Activated T-cell treated with anti-CD3 and anti-CD28 coated beads, Interleukin-2, amount 50 U/mL, for 48 hours (primary cell): ENCODE results near the gene SPTAN1.
"Not testable (repeated sequence)": the region's sequence is repeated elsewhere in the genome, so short reads cannot be mapped to it uniquely, and the experiment has no call there.

ENCODE experiments used
- DNase-seq, 2 experiments: peaks; one replicate each; pipeline ENCODE4 v3.0.0-alpha.2; 2020

Gene SPTAN1

DNA sequence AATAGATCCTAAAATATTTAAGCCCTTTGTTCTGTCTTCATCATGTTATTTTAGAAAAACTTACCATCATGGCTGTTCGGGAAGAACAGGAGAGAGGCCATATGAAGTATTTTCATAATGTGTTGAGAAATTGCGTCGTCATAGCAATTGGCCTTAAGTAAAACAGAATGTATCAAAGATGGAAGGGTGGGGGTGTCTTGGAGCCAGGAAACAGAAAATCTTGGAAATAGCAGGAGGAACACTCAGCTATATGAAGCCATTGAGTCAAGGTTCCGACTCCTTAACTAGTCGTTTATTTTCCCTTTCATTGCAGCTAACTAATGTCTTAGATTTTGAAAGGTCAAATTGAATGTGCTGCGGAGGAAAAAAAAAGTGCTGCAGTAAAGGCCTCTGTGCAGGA lies 1.3 kb downstream of the SPTAN1 start:
- no peak for DNase-seq

GRCh38 chr9:128554155-128554862 lies 1.9 kb downstream of the SPTAN1 start:
- DNase-seq, result peak; percentile 51 to 53

DNA sequence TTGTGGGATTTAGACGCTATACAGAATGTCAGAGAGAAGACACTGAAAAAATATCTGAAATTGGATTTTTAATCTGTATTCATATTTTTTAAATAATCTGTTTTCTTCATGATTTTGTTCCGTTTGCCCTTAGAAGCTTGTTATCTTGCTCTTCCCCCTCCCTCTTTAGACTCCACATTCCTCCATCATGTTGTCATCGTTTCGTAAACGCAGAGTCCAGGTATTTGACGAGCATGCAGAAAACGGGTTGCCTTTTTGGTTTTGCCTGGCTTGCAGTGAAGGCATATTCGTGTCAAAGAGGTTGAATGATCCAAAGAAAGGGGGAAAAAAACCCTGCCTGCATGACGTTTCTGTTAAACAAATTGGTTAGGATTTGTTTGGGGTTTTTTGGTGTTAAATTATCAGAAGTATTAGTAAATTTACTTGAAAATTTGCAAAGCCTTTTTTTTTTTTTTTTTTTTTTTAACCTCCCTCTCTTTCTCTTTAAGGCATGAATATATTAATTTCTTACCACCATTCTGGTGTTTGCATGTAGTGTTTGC lies 2.9 kb downstream of the SPTAN1 start:
- no peak for DNase-seq

- DNase-seq, result no peak
Measured at GRCh38 chr9:128556276-128556675, 3.9 kb downstream of the SPTAN1 start.

DNA sequence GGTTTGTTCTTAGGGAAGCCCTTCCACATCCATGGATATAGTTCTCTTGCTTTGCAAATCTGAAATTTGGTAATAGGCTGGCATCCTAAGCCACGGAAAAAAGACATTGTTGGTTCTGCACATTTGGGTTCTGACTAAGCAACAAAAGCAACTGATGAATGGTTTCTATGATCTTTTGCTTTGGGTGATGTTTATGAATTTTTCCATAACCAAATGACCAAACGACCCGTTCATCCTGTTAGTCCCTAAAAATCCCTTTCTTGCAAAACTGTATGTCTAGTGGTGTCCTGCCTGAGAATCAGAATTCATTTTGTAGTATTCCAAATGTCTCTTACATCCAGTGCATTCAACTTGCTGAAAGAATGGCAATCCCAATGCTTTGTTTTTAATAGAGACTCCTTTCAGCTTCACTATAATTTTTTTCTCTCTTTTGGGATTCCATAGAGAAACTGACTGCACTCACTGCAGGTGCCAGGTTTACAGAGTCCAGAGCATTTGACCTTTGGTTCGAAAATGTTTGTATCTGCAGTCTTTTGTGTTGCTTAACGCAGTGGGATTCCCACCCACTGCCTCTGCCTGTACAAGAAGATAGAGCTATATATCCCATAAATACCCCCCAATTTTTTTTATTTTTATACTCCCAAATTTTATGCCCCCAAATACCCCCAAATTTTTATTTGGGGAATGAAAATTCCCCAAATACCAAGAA lies 4.7 kb downstream of the SPTAN1 start:
- DNase-seq, result no peak

DNA sequence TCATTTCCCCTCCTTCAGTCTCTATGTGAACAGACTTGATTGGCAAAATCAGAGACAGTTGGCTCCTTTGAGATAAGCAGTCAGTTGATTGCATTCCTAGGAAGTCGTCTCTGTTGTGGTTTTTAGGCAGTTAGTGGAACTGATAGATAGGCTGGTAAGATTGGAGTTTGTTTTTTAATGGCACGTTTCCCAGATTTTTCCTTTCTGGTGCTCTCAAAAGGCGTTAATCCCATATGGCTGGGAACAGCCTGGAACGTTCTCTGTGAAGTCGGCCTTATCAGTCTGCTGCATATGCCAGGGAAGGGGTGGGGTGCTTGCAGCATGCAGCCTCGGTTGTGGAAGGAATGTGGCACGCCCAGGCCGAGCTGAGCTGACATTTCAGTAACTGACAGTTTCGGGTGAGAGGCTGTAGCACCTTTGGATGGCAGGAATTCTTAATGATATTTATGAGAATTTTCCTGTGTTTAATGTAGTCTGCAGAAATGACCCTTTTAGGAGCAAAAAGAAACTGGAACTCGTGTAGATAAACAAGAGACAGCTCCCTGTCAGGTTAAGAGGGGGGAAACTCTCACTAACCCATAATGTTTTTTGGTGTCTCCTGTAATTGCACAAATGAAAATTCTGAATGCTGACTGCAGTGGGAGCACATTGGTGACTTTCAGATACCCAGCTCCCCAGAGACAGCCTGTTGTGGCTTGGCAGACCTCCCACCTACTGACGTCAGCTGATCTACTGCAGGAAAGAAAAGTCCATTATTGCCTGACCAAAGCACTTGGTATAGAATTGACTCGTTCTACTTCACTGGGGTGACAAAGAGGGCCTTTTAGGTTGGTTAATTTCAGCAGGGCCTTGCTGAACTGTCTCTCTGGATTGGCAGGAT lies 6.3 kb downstream of the SPTAN1 start:
- DNase-seq, result peak; percentile 73 to 74

- no peak for DNase-seq
Measured at GRCh38 chr9:128565578-128565977, 13.2 kb downstream of the SPTAN1 start.

- DNase-seq, result no peak
Measured at GRCh38 chr9:128568470-128569078, 16.2 kb downstream of the SPTAN1 start.

- DNase-seq, result no peak
Measured at GRCh38 chr9:128575469-128575868, 23.1 kb downstream of the SPTAN1 start.

GRCh38 chr9:128575916-128576315 lies 23.5 kb downstream of the SPTAN1 start:
- no peak for DNase-seq

GRCh38 chr9:128577206-128577605 lies 24.8 kb downstream of the SPTAN1 start:
- DNase-seq, result no peak

GRCh38 chr9:128579194-128579593 lies 26.8 kb downstream of the SPTAN1 start:
- no peak for DNase-seq

DNA sequence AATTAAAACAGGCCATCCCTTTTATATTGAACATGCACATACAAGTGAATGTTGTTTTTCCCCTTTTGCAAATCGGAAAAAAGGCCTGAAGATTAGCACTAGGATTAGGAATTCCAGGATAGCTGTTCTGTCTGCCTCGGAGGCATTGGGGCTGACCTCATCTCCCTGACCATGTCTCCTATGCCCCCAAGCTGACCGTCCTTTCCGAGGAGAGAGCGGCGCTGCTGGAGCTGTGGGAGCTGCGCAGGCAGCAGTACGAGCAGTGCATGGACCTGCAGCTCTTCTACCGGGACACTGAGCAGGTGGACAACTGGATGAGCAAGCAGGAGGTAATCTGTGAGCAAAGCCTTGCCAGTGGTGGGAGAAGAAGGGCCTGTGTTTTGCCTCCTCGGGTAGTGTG lies 28.3 kb downstream of the SPTAN1 start:
- no peak for DNase-seq

GRCh38 chr9:128585155-128585554 lies 32.8 kb downstream of the SPTAN1 start:
- DNase-seq, result not testable (repeated sequence)

- DNase-seq, result not testable (repeated sequence)
Measured at GRCh38 chr9:128586934-128587333, 34.5 kb downstream of the SPTAN1 start.

GRCh38 chr9:128587453-128587852 lies 35.1 kb downstream of the SPTAN1 start:
- DNase-seq, result peak; percentile 48 to 67

- DNase-seq, result no peak
Measured at GRCh38 chr9:128588581-128589233, 36.3 kb downstream of the SPTAN1 start.

DNA sequence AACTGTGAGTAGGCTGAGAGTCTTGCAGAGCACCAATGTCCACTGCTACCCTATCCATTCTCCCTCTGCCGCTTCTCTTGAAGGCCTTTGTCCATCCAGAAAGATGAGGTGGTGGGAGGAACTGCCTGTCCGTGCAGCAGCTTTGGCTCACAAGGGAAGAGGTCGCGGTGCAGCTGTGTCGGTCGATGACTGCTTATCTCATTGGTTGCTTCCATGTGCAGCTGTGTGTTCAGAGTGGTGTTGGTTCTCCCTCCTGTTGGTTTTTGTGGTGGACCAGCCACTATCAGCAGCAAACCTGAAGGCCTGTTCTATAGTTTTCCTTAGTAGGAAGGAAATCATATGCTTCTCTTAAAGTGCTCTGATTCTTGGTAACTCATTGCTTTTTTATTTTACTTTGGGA lies 40.7 kb downstream of the SPTAN1 start:
- DNase-seq, result no peak

DNA sequence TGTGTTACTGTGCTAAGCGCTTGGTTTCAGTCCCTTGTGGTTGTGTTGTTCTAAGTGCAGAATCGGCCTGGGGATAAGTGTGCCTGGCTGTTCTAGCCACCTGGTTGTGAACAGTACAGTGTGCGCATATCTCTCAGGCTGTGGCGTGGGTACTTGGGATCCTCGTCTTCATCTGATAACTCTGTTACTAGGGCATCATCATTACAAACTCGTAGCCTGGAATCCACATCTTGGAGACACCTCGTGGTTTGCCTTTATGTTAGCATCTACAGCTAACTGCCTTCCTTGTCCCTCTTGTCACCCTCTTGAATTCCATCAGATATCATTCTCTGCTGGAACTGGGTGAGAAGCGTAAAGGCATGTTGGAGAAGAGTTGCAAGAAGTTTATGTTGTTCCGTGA lies 41.5 kb downstream of the SPTAN1 start:
- no peak for DNase-seq

DNA sequence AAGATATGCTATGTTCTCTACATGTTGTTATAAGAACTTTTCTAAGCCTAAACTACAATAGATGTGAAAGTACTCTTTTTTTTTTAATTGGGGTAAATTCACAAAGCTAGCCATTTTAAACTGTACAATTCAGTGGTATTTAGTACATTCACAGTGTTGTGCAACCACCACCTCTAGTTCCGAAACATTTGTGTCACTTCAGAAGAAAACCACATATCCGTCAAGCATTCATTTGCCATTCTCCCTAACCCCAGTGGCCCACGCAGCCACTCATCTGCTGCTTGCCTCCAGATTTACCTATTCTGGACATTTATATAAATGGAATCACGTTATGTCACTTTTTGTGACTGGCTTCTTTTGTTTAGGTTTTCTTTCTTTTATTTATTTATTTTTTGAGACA lies 43.1 kb downstream of the SPTAN1 start:
- no peak for DNase-seq

DNA sequence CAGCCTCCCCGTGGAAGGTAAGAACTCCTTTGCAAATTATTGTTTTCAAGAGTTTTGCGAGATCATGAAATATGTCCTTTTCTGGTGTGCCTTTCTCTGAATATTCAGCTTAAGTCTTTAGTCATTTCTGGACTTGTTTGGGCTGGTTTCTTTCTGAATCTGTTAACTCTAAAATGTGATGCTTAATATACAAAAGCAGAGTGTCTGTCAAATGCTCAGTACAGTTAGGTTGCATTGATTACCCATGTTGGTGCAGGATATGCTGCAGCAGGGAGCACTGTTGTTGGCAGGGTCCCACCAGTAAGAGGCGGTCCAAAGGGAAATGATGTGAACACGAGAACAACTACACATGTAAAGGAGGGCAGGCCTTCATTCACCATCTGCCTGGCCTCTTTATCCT lies 47.7 kb downstream of the SPTAN1 start:
- DNase-seq, result no peak

DNA sequence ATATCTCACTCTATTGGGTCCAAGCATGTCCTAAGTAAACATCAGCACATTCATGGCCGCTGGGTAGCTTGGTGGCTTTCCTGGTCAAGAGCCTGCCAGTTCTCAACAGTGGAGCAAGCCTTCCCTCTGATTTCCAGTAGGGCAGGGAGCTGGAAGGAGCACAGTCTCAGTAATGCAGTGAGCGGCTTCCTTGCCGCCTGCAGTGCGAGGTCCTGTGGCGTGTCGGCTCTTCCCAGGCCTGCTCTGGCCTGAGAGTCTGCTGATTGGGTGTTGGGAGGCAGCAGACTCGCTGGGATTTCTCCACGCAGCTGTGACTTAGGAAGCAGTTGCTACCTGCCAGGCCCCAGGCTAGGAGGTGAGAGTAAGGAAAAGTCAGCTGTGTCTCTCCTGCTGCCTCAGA lies 51.3 kb downstream of the SPTAN1 start:
- DNase-seq, result no peak
